ENCODE data around the gene DISC1. TPM values are rescaled to one million over a fixed set of nuclear protein-coding genes. Genes with fewer than 3 reads are reported as not detected.

The DISC1 gene
- total and polyA plus RNA-seq, 2 donors (not counting 1 experiment from before 2014, with no cell fraction given) = 2.0 to 4.3 TPM

- H3K9me3 ChIP-seq (ENCODE audit: control insufficient read depth, insufficient read depth, low read depth, low read length) = no peaks in the 10 kb centered on the region
- no peaks in the 10 kb centered on the region for H3K4me1 ChIP-seq (ENCODE audit: control insufficient read depth, extremely low read depth, insufficient read depth, low read length)
- H3K4me3 ChIP-seq (replicated peaks in 1 of 4; ENCODE audit: control extremely low read depth in 1 of 4, insufficient read depth in 1 of 4, low read depth in 3 of 4, low read length in 4 of 4) = no peak overlapping the region
- H3K27me3 ChIP-seq (ENCODE audit: control insufficient read depth, insufficient read depth, low read length) = no peaks in the 10 kb centered on the region
- no peak overlapping the region for H3K9ac ChIP-seq (ENCODE audit: insufficient read depth, low read length)
- no peaks in the 10 kb centered on the region for H4K20me1 ChIP-seq (ENCODE audit: control insufficient read depth, extremely low read depth, insufficient read depth, low read length)
- no peak overlapping the region for H2AFZ ChIP-seq (ENCODE audit: low read length)
- no peak for TF ChIP-seq CTCF (conservative IDR thresholded peaks at IDR 0.05 in 1 of 2, IDR thresholded peaks at IDR 0.05 in 1 of 2; ENCODE audit: low read depth in 1 of 2, low read length in 2 of 2)
- no peak for TF ChIP-seq EZH2 (IDR thresholded peaks at IDR 0.05; ENCODE audit: low read length, missing control alignments)
- H3K36me3 ChIP-seq (ENCODE audit: control insufficient read depth, insufficient read depth, low read length) = no peaks in the 10 kb centered on the region
- no peaks in the 10 kb centered on the region for H3K79me2 ChIP-seq (ENCODE audit: control insufficient read depth, insufficient read depth, low read length)
- H3K27ac ChIP-seq (ENCODE audit: insufficient read depth, low read length) = no peak overlapping the region
- DNase-seq (ENCODE audit: low read depth in 2 of 2) = peak in 1 of 2 donors; percentile 20
- no peak overlapping the region for H3K4me2 ChIP-seq (ENCODE audit: extremely low read depth, insufficient read depth, low read length)
These were observed 228.8 kb downstream of the DISC1 start for GRCh38 chr1:231855361-231855760.

DNA sequence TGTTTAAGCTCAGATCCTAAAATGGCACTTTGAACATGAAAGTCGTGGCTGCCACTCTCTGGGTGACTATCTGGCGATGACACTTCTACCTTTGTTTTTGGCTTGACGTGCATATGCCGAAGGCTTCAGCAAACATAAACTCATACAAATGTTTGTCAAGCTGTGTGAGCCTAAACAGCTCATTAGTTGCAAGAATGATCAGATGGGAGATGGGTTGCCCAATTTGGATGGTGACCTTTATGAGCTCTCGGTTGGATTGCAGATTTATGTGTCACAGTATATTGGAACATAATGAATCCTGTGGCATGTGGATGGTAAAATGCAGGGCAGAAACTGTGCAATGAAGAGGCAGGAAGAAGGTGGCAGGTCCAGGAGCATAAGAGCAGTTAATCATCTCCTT lies 229.3 kb downstream of the DISC1 start:
- Histone ChIP-seq H2AFZ (ENCODE audit: low read length) (no peak overlapping the region), H3K27me3 (ENCODE audit: control insufficient read depth, insufficient read depth, low read length) (no peaks in the 10 kb centered on the region), H3K9me3 (ENCODE audit: control insufficient read depth, insufficient read depth, low read depth, low read length) (no peaks in the 10 kb centered on the region), H3K27ac (ENCODE audit: insufficient read depth, low read length) (no peak overlapping the region), H3K79me2 (ENCODE audit: control insufficient read depth, insufficient read depth, low read length) (no peaks in the 10 kb centered on the region), H3K4me2 (ENCODE audit: extremely low read depth, insufficient read depth, low read length) (no peak overlapping the region), H3K36me3 (ENCODE audit: control insufficient read depth, insufficient read depth, low read length) (no peaks in the 10 kb centered on the region), H3K9ac (ENCODE audit: insufficient read depth, low read length) (no peak overlapping the region), H4K20me1 (ENCODE audit: control insufficient read depth, extremely low read depth, insufficient read depth, low read length) (no peaks in the 10 kb centered on the region), H3K4me1 (ENCODE audit: control insufficient read depth, extremely low read depth, insufficient read depth, low read length) (no peaks in the 10 kb centered on the region), H3K4me3 (replicated peaks in 1 of 4; ENCODE audit: control extremely low read depth in 1 of 4, insufficient read depth in 1 of 4, low read depth in 3 of 4, low read length in 4 of 4) (no peak overlapping the region)
- no peak for DNase-seq (ENCODE audit: low read depth in 2 of 2)
- TF ChIP-seq EZH2 (IDR thresholded peaks at IDR 0.05; ENCODE audit: low read length, missing control alignments) (no peak), CTCF (conservative IDR thresholded peaks at IDR 0.05 in 1 of 2, IDR thresholded peaks at IDR 0.05 in 1 of 2; ENCODE audit: low read depth in 1 of 2, low read length in 2 of 2) (no peak)

GRCh38 chr1:231856426-231856825 lies 229.8 kb downstream of the DISC1 start:
- no peaks in the 10 kb centered on the region for H3K27me3 ChIP-seq (ENCODE audit: control insufficient read depth, insufficient read depth, low read length)
- no peak overlapping the region for H3K27ac ChIP-seq (ENCODE audit: insufficient read depth, low read length)
- no peak overlapping the region for H3K4me2 ChIP-seq (ENCODE audit: extremely low read depth, insufficient read depth, low read length)
- H3K9me3 ChIP-seq (ENCODE audit: control insufficient read depth, insufficient read depth, low read depth, low read length) = no peaks in the 10 kb centered on the region
- no peaks in the 10 kb centered on the region for H3K36me3 ChIP-seq (ENCODE audit: control insufficient read depth, insufficient read depth, low read length)
- no peaks in the 10 kb centered on the region for H3K4me1 ChIP-seq (ENCODE audit: control insufficient read depth, extremely low read depth, insufficient read depth, low read length)
- H3K79me2 ChIP-seq (ENCODE audit: control insufficient read depth, insufficient read depth, low read length) = no peaks in the 10 kb centered on the region
- no peak overlapping the region for H3K9ac ChIP-seq (ENCODE audit: insufficient read depth, low read length)
- H2AFZ ChIP-seq (ENCODE audit: low read length) = no peak overlapping the region
- H3K4me3 ChIP-seq (replicated peaks in 1 of 4; ENCODE audit: control extremely low read depth in 1 of 4, insufficient read depth in 1 of 4, low read depth in 3 of 4, low read length in 4 of 4) = no peak overlapping the region
- TF ChIP-seq CTCF (conservative IDR thresholded peaks at IDR 0.05 in 1 of 2, IDR thresholded peaks at IDR 0.05 in 1 of 2; ENCODE audit: low read depth in 1 of 2, low read length in 2 of 2) = no peak
- TF ChIP-seq EZH2 (IDR thresholded peaks at IDR 0.05; ENCODE audit: low read length, missing control alignments) = no peak
- H4K20me1 ChIP-seq (ENCODE audit: control insufficient read depth, extremely low read depth, insufficient read depth, low read length) = no peaks in the 10 kb centered on the region
- no peak for DNase-seq (ENCODE audit: low read depth in 2 of 2)

Data from fibroblast of lung (primary cell).